ENCODE results near the gene CHCHD3.

Gene CHCHD3

DNA sequence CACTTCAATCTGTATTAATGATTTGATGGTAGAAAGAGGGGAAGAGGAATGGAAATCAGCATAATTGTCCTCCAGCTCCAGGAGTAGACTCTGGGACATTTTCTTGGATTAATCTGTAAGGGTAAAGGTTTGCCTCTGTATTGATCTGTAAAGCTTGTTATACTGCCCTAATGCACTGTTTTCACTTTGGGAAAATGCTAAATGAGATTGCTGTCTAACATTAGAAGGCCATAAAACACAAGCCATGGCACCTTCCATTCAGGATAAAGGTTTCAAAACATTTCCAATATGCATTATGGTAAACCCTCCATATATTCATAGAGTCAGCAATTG lies 282.8 kb downstream of the CHCHD3 start:
- H3K4me2 ChIP-seq, result no peak overlapping the region
- H3K27ac ChIP-seq, result no peak overlapping the region
- H3K4me3 ChIP-seq (IDR thresholded peaks at IDR 0.05; ENCODE audit: insufficient read depth, low read depth, low read length), result no peak overlapping the region
- H2AFZ ChIP-seq (ENCODE audit: low read depth), result no peak overlapping the region
- H4K20me1 ChIP-seq (ENCODE audit: insufficient read depth), result no peaks in the 10 kb centered on the region
- no peaks in the 10 kb centered on the region for H3K79me2 ChIP-seq (ENCODE audit: insufficient read depth, low read depth)
- no peak overlapping the region for H3K9ac ChIP-seq
- TF ChIP-seq CTCF (conservative IDR thresholded peaks at IDR 0.05; ENCODE audit: low read depth, low read length), result no peak
- H3K4me1 ChIP-seq (ENCODE audit: low read depth, poor library complexity, severe bottlenecking), result no peaks in the 10 kb centered on the region
- no peaks in the 10 kb centered on the region for H3K27me3 ChIP-seq (ENCODE audit: insufficient read depth, low read depth)
- H3K36me3 ChIP-seq (ENCODE audit: insufficient read depth), result no peaks in the 10 kb centered on the region

DNA sequence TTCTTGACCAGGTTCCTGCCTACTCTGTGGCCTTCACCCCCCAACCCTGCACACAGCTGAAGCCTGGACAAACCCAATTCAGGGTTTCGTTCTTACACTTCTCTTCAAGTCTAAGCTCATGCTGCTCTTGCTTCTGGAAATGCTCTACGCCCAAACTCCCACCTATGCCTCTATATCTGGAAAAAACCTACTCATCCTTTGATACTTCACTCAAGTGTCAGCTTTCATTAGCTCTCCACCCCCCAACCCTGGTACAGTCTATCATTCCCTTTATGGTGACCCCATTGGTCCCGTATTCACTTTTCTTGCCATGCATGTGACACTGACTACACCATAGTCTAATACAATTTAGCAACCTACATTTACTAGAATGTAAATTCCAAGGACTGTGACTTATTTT lies 284.7 kb downstream of the CHCHD3 start:
- H3K4me1 ChIP-seq (ENCODE audit: low read depth, poor library complexity, severe bottlenecking), result no peaks in the 10 kb centered on the region
- H3K27ac ChIP-seq, result no peak overlapping the region
- no peak for TF ChIP-seq CTCF (conservative IDR thresholded peaks at IDR 0.05; ENCODE audit: low read depth, low read length)
- no peak overlapping the region for H3K9ac ChIP-seq
- no peak overlapping the region for H3K4me3 ChIP-seq (IDR thresholded peaks at IDR 0.05; ENCODE audit: insufficient read depth, low read depth, low read length)
- H4K20me1 ChIP-seq (ENCODE audit: insufficient read depth), result no peaks in the 10 kb centered on the region
- no peaks in the 10 kb centered on the region for H3K36me3 ChIP-seq (ENCODE audit: insufficient read depth)
- no peak overlapping the region for H3K4me2 ChIP-seq
- no peak overlapping the region for H2AFZ ChIP-seq (ENCODE audit: low read depth)
- no peaks in the 10 kb centered on the region for H3K79me2 ChIP-seq (ENCODE audit: insufficient read depth, low read depth)
- H3K27me3 ChIP-seq (ENCODE audit: insufficient read depth, low read depth), result no peaks in the 10 kb centered on the region

DNA sequence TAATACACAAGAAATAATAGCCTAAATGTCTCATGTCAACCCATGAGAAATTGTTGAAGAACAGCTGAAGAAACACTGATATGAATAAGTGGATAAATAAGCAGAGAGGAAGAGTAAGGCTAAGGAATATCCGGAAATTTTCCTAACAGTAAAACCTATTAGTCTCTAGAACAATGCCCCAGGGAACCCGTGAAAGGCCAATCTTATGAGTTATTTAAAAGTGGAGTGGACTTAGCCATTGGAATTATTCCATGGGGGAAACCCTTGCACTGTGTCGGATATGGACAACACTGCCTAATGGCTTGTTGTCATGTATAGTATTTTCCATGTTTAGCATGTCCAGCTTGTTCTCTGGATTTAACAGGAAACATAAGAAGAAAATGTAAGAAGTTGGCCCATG lies 288.4 kb downstream of the CHCHD3 start:
- Histone ChIP-seq H3K9ac (no peak overlapping the region), H4K20me1 (ENCODE audit: insufficient read depth) (no peaks in the 10 kb centered on the region), H2AFZ (ENCODE audit: low read depth) (no peak overlapping the region), H3K79me2 (ENCODE audit: insufficient read depth, low read depth) (no peaks in the 10 kb centered on the region), H3K27ac (no peak overlapping the region), H3K4me1 (ENCODE audit: low read depth, poor library complexity, severe bottlenecking) (no peaks in the 10 kb centered on the region), H3K36me3 (ENCODE audit: insufficient read depth) (no peaks in the 10 kb centered on the region), H3K4me3 (IDR thresholded peaks at IDR 0.05; ENCODE audit: insufficient read depth, low read depth, low read length) (no peak overlapping the region), H3K4me2 (no peak overlapping the region), H3K27me3 (ENCODE audit: insufficient read depth, low read depth) (no peaks in the 10 kb centered on the region)
- no peak for TF ChIP-seq CTCF (conservative IDR thresholded peaks at IDR 0.05; ENCODE audit: low read depth, low read length)

DNA sequence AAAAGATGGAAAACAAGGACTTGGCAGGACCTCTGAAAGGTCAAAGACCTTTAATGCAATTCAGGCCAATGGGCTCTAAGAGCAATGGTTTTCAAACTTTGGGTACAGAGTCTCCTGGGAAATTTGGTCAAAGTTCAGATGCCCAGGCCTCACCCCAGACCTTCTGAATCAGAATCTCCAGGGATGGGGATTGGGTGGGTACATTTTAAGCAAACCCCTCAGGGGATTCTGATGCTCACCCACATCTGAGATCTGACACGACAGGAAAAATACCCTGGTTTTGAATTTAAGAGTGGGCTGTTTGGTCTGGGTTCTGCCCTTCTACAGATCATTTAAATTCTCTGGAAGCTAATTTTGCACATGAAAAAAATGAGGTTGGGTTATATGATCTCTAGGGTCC lies 290.9 kb downstream of the CHCHD3 start:
- Histone ChIP-seq H3K36me3 (ENCODE audit: insufficient read depth) (no peaks in the 10 kb centered on the region), H3K79me2 (ENCODE audit: insufficient read depth, low read depth) (no peaks in the 10 kb centered on the region), H3K27me3 (ENCODE audit: insufficient read depth, low read depth) (no peaks in the 10 kb centered on the region), H3K4me2 (no peak overlapping the region), H3K9ac (no peak overlapping the region), H3K4me1 (ENCODE audit: low read depth, poor library complexity, severe bottlenecking) (no peaks in the 10 kb centered on the region), H3K4me3 (IDR thresholded peaks at IDR 0.05; ENCODE audit: insufficient read depth, low read depth, low read length) (no peak overlapping the region), H3K27ac (no peak overlapping the region), H4K20me1 (ENCODE audit: insufficient read depth) (no peaks in the 10 kb centered on the region), H2AFZ (ENCODE audit: low read depth) (no peak overlapping the region)
- TF ChIP-seq CTCF (conservative IDR thresholded peaks at IDR 0.05; ENCODE audit: low read depth, low read length), result no peak

- no peak for TF ChIP-seq CTCF (conservative IDR thresholded peaks at IDR 0.05; ENCODE audit: low read depth, low read length)
- no peak overlapping the region for H3K9ac ChIP-seq
- no peak overlapping the region for H3K4me2 ChIP-seq
- H3K36me3 ChIP-seq (ENCODE audit: insufficient read depth), result no peaks in the 10 kb centered on the region; the same call in 1 of the 2 replicates
- H3K27ac ChIP-seq, result no peak overlapping the region
- H3K4me3 ChIP-seq (IDR thresholded peaks at IDR 0.05; ENCODE audit: insufficient read depth, low read depth, low read length), result no peak overlapping the region
- H2AFZ ChIP-seq (ENCODE audit: low read depth), result no peak overlapping the region
- H3K79me2 ChIP-seq (ENCODE audit: insufficient read depth, low read depth), result no peaks in the 10 kb centered on the region
- no peaks in the 10 kb centered on the region for H3K4me1 ChIP-seq (ENCODE audit: low read depth, poor library complexity, severe bottlenecking)
- H4K20me1 ChIP-seq (ENCODE audit: insufficient read depth), result no peaks in the 10 kb centered on the region
- no peaks in the 10 kb centered on the region for H3K27me3 ChIP-seq (ENCODE audit: insufficient read depth, low read depth)
These were observed 291.8 kb downstream of the CHCHD3 start for GRCh38 chr7:132790104-132790503.
